WTC11 (cell line): ENCODE data around the gene SERTAD4.

ENCODE experiments used
- JUN ChIP-seq: sonication (generic); formaldehyde crosslinking; IDR thresholded peaks from 2 replicates; pipeline ENCODE4 v1.8.0; 2023; ENCODE audit warnings: mild to moderate bottlenecking, missing genetic modification reagents
- NR1H2 ChIP-seq: sonication (generic); formaldehyde crosslinking; IDR thresholded peaks from 2 replicates; pipeline ENCODE4 v1.9.0; 2021; ENCODE audit warnings: mild to moderate bottlenecking, moderate library complexity, missing genetic modification reagents
- TCF7 ChIP-seq: sonication (generic); formaldehyde crosslinking; IDR thresholded peaks from 2 replicates; pipeline ENCODE4 v1.8.0; 2022; ENCODE audit warnings: mild to moderate bottlenecking, low read depth, missing genetic modification reagents, moderate library complexity
- TEAD1 ChIP-seq: sonication (generic); formaldehyde crosslinking; IDR thresholded peaks from 2 replicates; pipeline ENCODE4 v1.8.0; 2022; ENCODE audit warnings: mild to moderate bottlenecking, missing genetic modification reagents
- TP53 ChIP-seq: sonication (generic); formaldehyde crosslinking; IDR thresholded peaks from 2 replicates; pipeline ENCODE4 v1.8.1; 2023; ENCODE audit warnings: mild to moderate bottlenecking, missing genetic modification reagents
- TF ChIP-seq, protein P1 (sequence below): fragments of 200-600 bp; IDR thresholded peaks from 2 replicates; pipeline ENCODE4 v1.8.0; 2022; ENCODE audit warnings: antibody characterized with exemption

DNA sequence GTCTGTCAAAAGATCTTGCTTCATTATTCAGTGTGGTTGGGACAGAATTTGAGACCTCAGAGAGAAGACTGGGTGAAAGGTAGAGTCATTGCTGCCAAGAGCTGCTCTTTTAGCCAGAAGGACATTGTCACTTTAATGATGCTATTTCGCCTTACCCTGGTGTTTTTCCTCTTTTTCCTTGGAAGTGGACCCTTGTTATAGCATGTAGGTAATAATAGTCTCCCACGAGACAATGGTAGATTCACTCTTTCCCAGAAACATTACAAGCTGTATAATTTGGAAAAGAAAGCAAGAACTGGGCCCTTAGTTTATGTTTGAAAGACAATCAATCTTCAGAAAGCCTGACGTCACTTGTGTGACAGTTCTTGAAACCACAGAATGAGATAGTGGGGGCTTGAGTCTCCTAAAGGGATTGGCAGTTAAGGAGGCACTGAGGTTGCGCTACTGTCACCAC, 3.8 kb downstream of the SERTAD4 start:
- TF ChIP-seq TP53 (CRISPR knock-in tag) (no peak), TEAD1 (CRISPR knock-in tag) (no peak), JUN (CRISPR knock-in tag) (no peak), TCF7 (CRISPR knock-in tag) (no peak), NR1H2 (CRISPR knock-in tag) (no peak)
- TF ChIP-seq, protein P1, sequence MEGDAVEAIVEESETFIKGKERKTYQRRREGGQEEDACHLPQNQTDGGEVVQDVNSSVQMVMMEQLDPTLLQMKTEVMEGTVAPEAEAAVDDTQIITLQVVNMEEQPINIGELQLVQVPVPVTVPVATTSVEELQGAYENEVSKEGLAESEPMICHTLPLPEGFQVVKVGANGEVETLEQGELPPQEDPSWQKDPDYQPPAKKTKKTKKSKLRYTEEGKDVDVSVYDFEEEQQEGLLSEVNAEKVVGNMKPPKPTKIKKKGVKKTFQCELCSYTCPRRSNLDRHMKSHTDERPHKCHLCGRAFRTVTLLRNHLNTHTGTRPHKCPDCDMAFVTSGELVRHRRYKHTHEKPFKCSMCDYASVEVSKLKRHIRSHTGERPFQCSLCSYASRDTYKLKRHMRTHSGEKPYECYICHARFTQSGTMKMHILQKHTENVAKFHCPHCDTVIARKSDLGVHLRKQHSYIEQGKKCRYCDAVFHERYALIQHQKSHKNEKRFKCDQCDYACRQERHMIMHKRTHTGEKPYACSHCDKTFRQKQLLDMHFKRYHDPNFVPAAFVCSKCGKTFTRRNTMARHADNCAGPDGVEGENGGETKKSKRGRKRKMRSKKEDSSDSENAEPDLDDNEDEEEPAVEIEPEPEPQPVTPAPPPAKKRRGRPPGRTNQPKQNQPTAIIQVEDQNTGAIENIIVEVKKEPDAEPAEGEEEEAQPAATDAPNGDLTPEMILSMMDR = no peak
